ENCODE measurements around the gene MAN2C1.

The MAN2C1 gene

GRCh38 chr15:75359537-75360250, 8.7 kb downstream of the MAN2C1 start:
- H3K4me3 ChIP-seq (ENCODE audit: low read depth, low read length), result no peak overlapping the region
- H3K27me3 ChIP-seq, result no peaks in the 10 kb centered on the region
- no peak for DNase-seq
- no peaks in the 10 kb centered on the region for H3K9me3 ChIP-seq
- no peak for TF ChIP-seq CTCF (IDR thresholded peaks at IDR 0.05; ENCODE audit: low read depth, low read length)
- peaks cover 33% of the 10 kb centered on the region for H3K36me3 ChIP-seq
- no peaks in the 10 kb centered on the region for H3K4me1 ChIP-seq

- no peak for DNase-seq
- no peak overlapping the region for H3K4me3 ChIP-seq (ENCODE audit: low read depth, low read length)
- H3K36me3 ChIP-seq, result peaks cover 32% of the 10 kb centered on the region
- no peaks in the 10 kb centered on the region for H3K9me3 ChIP-seq
- H3K4me1 ChIP-seq, result no peaks in the 10 kb centered on the region
- no peak for TF ChIP-seq CTCF (IDR thresholded peaks at IDR 0.05; ENCODE audit: low read depth, low read length)
- no peaks in the 10 kb centered on the region for H3K27me3 ChIP-seq
Observed at GRCh38 chr15:75358771-75359536, 9.5 kb downstream of the MAN2C1 start.

DNA sequence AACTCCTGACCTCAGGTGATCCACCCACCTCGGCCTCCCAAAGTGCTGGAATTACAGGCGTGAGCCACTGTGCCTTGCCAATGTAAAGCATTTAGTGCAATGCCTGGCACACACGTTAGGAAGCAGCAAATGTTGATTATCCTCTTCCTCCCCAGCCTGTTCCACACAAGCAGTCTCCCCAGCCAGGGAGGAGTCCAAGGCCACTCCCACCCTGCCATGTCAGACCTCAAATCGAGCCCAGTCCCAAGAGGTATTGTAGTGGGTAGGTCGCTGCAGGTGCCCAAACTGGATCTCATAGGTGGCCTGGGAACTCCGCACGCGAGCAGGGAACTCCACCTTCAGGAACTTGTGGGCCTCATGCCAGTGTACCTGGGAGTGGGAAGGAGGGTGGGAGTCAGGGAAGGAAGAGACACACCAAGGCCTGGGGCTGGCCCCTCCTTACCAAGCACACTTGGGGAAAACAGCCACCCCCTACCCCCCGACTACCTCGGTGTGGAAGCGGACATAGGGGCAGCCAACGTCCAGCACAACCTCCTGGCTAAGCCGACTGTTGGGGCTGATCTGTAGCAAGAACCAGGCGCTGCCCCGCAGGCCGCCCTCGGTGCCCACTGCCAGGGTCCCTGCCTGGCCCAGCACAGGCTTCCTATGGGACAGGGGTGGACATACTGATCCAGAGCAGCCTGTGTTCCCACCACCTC, 10.3 kb downstream of the MAN2C1 start:
- H3K36me3 ChIP-seq, result peaks cover 32% of the 10 kb centered on the region
- no peak for TF ChIP-seq CTCF (IDR thresholded peaks at IDR 0.05; ENCODE audit: low read depth, low read length)
- H3K9me3 ChIP-seq, result no peaks in the 10 kb centered on the region
- no peak for DNase-seq
- no peaks in the 10 kb centered on the region for H3K4me1 ChIP-seq
- H3K27me3 ChIP-seq, result no peaks in the 10 kb centered on the region
- no peak overlapping the region for H3K4me3 ChIP-seq (ENCODE audit: low read depth, low read length)

DNA sequence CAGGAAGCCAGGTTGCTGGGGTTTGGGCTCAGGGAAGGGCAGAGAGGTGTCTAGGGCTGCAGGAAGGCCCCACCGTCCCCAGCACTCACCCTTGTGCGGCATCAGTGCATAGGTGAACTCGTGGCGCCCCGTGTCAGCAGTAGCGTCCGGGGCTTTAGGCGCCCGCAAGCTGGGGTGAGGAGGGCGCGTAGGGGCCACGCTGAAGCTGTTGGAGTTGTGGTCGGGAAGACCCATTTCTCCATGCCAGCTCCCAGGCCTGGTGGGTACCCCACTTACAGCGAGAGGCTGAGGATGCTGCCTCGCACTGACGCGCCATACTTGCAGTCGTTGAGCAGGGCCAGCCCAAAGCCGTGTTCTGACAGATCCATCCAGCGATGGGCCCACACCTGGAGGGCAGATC, 11.9 kb downstream of the MAN2C1 start:
- Histone ChIP-seq H3K9me3 (no peaks in the 10 kb centered on the region), H3K27me3 (no peaks in the 10 kb centered on the region), H3K4me3 (ENCODE audit: low read depth, low read length) (no peak overlapping the region), H3K36me3 (peaks cover 25% of the 10 kb centered on the region), H3K4me1 (no peaks in the 10 kb centered on the region)
- no peak for TF ChIP-seq CTCF (IDR thresholded peaks at IDR 0.05; ENCODE audit: low read depth, low read length)
- no peak for DNase-seq

- H3K9me3 ChIP-seq, result no peaks in the 10 kb centered on the region
- no peak for DNase-seq
- no peaks in the 10 kb centered on the region for H3K27me3 ChIP-seq
- H3K36me3 ChIP-seq, result peaks cover 20% of the 10 kb centered on the region
- TF ChIP-seq CTCF (IDR thresholded peaks at IDR 0.05; ENCODE audit: low read depth, low read length), result no peak
- no peak overlapping the region for H3K4me3 ChIP-seq (ENCODE audit: low read depth, low read length)
- H3K4me1 ChIP-seq, result no peaks in the 10 kb centered on the region
Observed at GRCh38 chr15:75356006-75356405, 12.4 kb downstream of the MAN2C1 start.

Measured in BE2C (cell line).